ENCODE measurements around the gene NOTCH3.

NOTCH3 gene

GRCh38 chr19:15124572-15125231 is 76.1 kb downstream of the NOTCH3 start:
- peak overlapping the region; percentile 78 for H3K4me3 ChIP-seq (ENCODE audit: low read depth, low read length)
- no peak for TF ChIP-seq CTCF (IDR thresholded peaks at IDR 0.05; ENCODE audit: insufficient read depth, low read depth, low read length, missing control alignments)
- DNase-seq (ENCODE audit: low read depth): peak; percentile 21

GRCh38 chr19:15123900-15124299 is 76.9 kb downstream of the NOTCH3 start:
- TF ChIP-seq CTCF (IDR thresholded peaks at IDR 0.05; ENCODE audit: insufficient read depth, low read depth, low read length, missing control alignments): no peak
- DNase-seq (ENCODE audit: low read depth): no peak
- H3K4me3 ChIP-seq (ENCODE audit: low read depth, low read length): peak overlapping the region; percentile 78; the same call in 1 of the 2 replicates

DNA sequence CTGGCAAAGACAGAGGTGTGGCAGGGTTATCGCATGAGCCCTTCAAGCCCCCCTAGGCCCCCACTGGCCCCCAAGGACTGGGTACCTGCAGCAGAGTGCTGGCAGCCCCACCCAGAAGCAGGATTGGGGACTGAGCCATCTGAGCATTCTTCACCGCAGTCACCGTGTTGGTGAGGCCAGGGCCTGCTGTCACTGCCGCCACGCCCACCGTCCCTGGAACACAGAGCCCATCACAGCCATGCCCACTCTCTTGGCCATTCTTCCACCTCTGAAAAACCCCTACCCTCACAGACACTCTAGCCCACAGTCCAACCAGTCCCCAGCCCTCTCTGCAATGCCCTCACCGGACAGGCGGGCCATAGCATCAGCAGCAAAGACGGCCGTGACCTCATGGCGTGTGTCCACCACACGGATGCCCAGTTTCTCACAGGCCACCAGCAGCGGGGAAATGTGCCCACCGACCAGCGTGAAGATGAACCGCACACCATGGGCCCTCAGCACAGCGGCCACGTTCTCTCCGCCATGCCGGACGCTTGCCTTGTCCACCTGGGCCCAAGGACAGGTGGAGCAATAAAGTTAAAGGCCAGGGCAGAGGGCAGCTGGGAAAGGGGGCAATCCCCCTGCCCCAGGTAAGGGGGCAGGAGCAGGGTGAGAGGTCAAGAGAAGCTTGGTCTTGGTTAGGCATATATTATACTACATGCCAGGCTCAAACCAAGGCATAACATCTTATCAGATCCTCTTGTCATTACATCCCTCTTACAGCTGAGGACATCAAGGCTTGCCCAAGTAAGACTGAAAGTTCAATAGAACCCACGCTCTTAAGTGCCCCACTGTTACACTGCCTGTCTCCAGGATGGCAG is 77.5 kb downstream of the NOTCH3 start:
- no peak for TF ChIP-seq CTCF (IDR thresholded peaks at IDR 0.05; ENCODE audit: insufficient read depth, low read depth, low read length, missing control alignments)
- no peak for DNase-seq (ENCODE audit: low read depth)
- H3K4me3 ChIP-seq (ENCODE audit: low read depth, low read length): no peak overlapping the region

GRCh38 chr19:15122331-15123030 is 78.3 kb downstream of the NOTCH3 start:
- no peak overlapping the region for H3K4me3 ChIP-seq (ENCODE audit: low read depth, low read length)
- TF ChIP-seq CTCF (IDR thresholded peaks at IDR 0.05; ENCODE audit: insufficient read depth, low read depth, low read length, missing control alignments): no peak
- no peak for DNase-seq (ENCODE audit: low read depth)

DNA sequence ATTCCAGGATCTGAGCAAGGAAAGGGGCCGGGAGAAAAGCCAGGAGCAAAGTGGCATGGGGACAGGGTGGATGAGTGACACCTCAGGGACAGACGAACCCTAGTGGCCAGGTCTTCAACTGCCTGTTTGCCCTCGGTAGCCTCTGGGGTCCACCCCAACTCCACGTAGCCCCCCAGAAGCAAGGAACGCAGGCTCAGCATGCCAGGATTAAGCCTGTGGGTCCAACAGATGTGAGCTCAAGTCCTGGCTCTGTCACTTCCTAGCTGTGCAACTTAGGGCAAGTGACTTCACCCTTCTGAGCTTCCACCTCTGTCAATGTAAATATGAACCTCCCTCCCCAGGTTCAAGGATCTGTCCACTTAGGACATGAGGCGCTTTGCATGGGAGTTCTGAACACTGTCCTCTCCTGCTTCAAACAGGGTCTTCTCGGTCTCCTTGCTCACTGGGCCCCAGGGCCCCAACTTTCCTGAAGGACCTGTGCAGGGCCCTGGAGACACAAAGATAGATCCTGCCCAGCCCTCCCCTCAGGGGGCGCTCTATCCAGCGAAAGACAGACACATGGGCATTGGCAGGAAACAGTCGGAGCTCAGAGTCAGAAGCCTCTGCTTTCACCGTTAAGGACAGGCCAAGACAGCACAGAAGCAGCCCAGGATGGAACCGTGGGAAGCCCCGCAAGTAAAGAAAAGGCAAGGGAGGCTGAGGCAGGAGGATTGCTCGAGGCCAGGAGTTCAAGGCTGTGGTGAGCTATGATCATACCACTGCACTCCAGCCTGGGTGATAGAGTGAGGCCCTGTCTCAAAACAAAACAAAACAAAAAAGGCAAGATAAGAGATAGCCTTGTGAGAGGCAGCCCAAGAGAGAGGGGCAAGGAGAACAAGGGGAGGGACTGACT is 80.4 kb downstream of the NOTCH3 start:
- no peak for TF ChIP-seq CTCF (IDR thresholded peaks at IDR 0.05; ENCODE audit: insufficient read depth, low read depth, low read length, missing control alignments)
- no peak for DNase-seq (ENCODE audit: low read depth)
- no peak overlapping the region for H3K4me3 ChIP-seq (ENCODE audit: low read depth, low read length)

All from GM12865 (cell line).